NCI-H128 (cell line): Measurements from ENCODE around the gene KRT24.
"Not testable (repeated sequence)": the region's sequence is repeated elsewhere in the genome, so short reads cannot be mapped to it uniquely, and the experiment has no call there.

Experiments used
- DNase-seq: peaks from one replicate; lab custom pipeline; 2025; ENCODE audit not compliant: unreplicated experiment; lab: John Stamatoyannopoulos, UW

The KRT24 gene

DNA sequence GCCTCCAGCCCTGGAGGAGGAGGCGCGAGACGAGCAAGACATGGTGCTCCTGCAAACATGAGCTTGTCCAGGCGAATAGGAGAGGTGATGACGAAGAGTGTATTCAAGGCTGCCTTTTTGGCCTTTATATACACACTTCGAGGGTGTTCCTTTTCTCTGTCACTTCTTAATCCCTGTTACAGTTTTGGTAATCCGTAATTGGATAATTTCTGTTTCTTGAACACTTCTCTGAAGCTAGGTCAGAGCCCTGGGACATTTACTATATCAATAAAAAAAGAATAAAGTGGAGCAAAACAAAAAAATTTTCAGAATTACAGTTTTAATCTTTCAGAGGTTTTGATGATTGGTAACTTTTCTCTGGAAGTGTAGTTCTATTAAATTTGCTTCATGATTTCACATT lies at the start of gene KRT24:
TSS of gene KRT24 (minus strand) at position 101 of the 400 bp plus-strand sequence. CDS start at position 42, 59 bp downstream.
- DNase-seq, result no peak

DNA sequence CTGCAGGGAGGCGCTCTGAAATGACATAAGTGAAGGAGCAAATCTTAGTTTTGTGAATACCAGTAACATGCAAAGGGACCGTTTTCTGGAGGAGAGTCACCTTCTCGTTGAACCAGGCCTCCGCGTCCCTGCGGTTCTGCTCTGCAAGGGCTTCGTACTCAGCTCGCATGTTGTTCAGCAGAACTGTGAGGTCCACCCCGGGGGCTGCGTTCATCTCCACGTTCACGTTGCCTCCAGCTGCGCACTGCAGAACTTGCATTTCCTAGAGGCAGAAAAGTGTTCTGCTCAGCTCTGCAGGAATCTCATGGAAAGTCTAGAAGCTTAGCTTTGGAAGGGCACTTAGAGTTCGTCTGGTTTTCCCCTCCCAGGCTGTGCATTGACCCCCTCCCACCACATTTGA lies 47.5 kb upstream of the KRT24 start:
- no peak for DNase-seq

DNA sequence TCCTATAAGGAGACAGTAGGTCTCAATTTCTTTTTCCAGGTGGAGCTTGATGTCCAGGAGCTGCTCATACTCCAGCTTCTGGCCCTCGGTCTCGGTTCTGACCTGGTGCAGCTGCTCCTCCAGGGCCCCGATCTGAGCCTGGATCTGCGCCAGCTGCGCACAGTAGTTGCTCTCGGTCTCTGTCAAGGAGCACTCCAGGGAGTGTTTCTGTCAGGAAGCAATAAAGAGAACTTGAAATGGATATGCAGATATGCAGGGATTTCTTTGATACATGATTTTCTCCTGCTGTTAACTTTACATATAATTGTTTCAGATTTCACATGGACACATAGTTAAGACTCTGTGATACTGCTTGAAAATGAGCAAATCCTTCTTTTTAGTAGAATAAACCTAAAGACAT lies 46.8 kb upstream of the KRT24 start:
- DNase-seq, result no peak

DNA sequence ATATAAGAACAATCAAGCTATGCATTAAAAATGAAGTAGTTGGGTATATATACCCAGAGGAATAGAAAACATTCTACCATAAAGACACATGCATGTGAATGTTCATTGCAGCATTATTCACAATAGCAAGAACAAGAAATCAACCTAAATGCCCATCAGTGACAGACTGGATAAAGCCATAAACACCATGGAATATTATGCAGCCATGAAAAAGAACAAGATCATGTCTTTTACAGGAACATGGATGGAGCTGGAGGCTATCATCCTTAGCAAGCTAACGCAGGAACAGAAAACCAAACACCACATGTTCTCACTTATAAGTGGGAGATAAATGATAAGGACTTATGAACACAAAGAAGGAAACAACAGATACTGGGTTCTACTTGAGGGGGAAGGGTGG lies 45.1 kb upstream of the KRT24 start:
- not testable (repeated sequence) for DNase-seq

DNA sequence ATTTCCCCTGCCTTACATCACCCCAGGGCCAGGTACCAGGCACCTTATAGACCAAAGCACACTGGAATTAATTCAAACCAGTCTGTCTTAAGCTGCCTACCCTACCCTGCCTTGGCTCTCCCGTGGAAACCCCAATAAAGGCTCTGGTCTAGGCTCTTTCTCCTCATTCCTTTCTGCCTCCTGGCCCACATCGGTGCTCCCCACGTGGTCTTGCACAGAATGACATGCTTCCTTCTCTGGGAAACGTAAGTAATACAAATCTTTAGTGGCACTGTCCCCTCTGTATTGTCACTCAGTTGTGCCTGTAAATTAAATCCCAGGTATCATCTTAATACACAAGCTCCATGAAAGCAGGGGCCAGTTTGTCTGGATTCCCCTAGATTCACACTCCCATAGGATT lies 35.0 kb upstream of the KRT24 start:
- no peak for DNase-seq

DNA sequence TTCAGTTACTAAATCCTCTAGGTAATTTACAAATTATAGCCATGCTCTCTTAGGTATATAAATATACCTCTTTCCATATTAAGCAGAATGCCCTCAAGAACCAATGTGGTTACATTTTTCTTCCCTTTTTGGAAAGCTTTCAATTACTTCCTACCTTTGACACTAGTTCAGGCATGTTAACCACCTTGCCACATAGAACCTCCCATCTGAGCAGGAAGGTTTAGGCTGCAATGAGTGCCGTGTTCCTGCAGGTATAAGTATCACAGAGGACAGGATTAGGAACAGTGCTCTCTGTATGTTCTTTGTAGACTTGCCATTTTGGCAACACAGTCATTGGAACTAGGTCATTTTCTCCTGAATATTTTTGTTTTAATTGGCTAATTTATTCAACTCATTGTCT lies 31.5 kb upstream of the KRT24 start:
- no peak for DNase-seq

- no peak for DNase-seq
These were observed 30.5 kb upstream of the KRT24 start for GRCh38 chr17:40734018-40734417.

DNA sequence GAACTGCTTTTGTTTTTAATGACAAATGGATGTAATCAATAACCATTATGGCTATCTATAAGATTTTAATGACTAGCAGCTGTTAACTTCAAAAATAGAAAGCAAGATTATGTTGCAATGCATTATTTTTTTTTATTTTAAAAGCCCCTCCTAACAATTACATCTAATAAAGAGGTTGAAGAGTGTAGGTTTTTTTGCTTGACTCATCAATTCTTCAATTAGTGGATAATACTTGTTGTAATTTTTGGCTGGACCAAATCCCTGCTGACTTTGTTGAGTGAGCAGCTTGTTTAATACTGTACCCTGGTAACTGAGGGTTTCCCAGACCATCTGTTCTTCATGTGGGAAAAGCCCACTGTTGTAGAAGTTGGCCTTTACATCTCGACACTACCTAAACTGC lies 27.4 kb upstream of the KRT24 start:
- DNase-seq, result no peak

DNA sequence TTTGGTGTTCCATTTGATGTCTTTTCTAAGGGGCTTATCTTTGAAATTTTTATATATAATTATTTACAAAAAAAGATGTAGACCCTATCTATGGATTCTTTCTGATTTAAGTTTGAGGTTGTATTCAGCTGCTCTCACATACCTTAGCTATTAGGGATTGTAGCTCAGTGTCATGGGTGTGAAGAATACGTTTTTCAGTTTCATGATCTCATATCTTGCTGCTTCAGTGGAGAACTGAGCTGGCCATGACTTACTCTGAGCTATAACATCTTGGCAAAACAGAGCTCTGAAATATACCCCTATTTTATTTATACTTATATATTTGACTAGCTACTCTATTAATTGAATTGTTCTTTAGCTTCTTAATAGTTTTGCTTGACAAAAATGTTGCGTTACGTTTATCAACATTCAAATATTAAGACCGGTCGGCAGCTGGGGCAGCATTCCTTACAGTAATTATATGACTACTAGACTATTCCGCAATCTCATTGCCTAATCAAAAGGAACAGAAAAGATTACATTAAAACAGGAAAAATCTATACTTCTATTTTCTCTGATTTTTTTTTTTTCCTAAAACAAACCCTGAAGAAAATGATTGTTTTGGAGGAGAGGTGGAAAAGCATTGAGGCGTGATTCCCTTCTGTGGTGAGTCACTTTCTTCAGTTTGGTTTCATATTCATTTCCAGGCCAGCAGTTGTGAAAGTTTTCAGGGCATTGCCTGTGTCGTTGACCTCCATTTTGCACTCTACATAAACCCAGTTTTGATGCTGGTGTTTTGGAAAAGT lies 24.1 kb upstream of the KRT24 start:
- DNase-seq, result no peak

GRCh38 chr17:40726919-40727318 lies 23.4 kb upstream of the KRT24 start:
- no peak for DNase-seq

DNA sequence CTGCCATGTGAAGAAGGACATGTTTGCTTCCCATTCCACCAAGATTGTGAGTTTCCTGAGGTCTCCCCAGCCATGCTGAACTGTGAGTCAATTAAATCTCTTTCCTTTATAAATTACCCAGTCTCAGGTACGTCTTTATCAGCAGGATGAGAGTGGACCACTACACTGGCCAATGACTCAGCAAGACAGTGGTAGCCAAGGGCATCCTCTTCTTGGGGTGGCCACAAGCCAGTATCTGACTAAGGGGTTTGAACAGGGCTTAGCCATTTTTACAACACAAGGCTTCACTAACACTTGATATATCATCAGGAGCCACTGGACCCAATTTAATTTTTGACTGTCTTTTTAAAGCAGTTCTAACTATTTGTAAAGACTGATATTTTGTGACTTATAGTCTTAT lies 21.1 kb upstream of the KRT24 start:
- no peak for DNase-seq

GRCh38 chr17:40722241-40722640 lies 18.7 kb upstream of the KRT24 start:
- no peak for DNase-seq

GRCh38 chr17:40720899-40721298 lies 17.3 kb upstream of the KRT24 start:
- DNase-seq, result no peak

DNA sequence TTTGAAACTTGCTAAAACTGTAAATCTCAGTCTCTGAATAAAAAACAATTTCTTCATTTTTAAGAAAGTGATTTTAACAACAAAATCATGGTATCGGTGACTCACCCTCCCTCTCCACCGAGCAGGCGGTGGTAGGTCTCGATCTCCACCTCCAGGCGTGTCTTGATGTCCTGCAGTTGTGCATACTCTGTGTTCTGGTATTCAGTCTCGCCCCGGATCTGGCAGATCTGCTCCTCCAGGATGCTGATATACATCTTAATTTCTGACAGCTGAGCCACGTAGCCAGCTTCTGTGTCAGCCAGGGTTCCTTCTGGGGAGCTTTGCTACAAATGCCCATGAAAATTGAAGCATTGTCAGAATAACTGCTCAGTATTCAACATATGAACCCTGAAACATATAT lies 15.4 kb upstream of the KRT24 start:
- no peak for DNase-seq

DNA sequence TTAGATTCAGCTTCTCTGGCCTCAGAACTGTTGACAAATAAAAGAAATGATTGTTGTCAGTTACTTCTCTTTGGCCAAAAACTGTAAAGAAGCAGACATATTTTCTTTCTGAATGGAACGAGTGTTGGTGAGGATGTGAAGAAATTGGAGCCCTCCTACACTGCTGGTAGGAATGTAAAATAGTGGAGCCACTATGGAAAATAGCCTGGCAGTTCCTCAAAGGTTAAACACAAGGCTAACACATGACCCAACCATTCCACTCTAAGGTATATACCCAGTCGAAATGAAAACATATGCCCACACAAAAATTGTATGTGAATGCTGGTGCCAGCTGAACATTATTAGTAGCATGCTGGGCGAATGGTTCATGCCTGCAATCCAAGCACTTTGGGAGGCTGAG lies 14.2 kb upstream of the KRT24 start:
- DNase-seq, result no peak

DNA sequence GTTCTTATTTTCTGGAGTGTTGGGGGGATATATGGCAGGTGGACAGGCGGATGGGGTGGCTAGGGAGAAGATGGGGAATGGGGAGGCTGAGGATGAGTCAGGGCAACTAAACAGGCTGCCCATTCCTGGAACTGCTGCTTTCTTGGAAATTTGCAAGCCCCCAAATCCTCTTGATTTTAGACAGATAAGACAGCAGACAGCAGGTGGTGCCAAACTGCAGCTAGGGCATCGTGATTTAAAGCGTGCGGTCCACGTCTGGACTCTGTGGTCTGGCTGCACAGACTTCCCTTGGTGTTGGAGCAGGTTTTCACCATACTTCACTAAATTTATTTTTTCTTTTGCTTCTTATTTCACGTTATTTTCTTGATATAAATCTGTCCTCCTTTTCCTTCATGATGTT lies 10.9 kb upstream of the KRT24 start:
- DNase-seq, result no peak

DNA sequence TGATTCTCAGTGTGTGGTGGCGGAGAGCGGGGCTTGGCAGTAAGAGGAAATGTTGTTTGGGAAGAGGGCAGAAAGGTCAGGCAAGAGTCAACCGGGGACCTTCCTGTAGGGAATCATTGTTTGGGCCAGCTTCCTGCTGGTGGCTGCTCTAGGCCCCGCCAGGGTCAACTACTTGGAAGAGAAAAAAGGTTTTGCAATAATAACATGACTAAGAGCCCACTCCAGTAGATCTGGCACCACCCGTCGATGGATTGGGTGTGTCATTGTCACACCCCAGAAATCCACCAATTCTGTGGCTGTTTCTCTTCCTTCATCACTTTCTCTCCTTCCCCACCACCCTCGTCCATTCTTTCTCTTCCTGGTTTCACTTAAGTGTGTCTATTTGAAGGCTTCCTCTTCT lies 4.2 kb upstream of the KRT24 start:
- no peak for DNase-seq

DNA sequence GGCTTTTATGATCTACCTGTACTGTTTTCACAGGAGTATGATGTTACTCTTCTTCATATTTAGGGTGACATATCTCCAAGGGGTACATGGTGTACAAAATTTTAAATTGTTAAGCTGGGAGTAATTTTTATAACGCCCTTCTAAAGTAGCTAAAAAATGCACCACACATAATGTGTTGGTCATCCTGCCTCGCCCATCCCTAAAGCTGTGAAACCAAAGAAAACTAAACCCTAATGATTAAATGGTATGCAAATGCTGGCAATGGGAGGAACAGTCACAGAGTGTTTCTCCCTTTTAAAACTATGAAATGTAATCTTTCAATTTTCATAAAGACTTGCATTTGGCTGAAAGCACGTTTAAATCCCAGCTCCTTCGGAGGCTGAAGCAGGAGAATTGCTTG lies 2.0 kb upstream of the KRT24 start:
- DNase-seq, result no peak

DNA sequence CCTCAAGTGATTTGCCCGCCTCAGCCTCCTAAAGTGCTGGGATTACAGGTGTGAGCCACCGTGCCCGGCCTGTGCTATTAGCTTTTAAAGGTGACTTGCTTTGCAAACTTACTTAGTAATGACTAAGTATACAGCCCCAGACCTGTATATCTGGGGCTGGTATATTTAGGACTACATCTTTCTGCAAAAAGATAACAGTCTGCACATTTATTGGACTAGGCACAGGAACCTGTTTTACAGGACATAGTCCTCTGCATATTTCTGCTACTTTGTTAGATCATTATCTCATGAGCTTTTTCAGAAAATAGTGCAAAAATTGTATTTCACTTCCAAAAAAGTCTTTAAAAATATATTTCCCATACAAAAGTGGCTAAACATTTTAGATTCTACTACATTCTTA lies 1.3 kb downstream of the KRT24 start:
- DNase-seq, result no peak

DNA sequence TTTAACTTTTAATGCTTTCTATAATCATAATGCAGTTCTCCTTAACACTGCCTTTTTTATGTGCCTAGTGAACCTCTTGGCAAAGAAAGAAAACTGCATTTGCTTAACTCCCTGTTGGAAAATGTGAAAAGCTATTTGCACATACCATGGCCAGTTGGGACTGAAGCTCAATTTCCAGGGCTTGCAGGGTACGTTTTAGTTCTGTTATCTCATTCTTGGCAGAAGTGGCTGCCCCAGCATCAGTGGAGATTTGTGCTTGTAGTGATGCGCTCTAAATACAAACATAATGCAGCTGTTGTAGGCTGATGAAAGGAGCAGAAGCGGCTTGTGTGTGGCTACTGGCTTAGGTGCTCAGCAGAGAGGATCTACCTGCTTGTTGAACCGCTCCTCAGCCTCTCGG lies 3.7 kb downstream of the KRT24 start:
- DNase-seq, result no peak

GRCh38 chr17:40699371-40699770 lies 4.2 kb downstream of the KRT24 start:
- no peak for DNase-seq

DNA sequence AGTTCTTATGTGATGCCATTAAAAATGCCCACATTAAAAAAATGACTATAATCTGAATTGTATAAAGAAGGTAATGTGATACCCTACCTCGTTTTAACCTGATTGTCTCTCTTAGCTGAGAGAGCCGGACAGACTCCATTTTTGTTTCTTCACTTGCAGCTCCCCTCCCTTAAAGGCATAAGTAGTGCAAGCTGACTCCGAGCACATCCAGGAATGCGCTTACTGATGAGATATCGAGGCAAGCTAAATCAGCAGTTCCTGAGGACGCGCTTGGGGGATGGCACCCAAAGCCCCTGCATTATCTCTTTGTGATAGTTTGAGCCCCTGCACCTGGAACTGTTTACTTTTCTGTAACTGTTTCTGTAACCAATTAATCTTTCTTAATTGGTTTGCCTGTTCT lies 6.3 kb downstream of the KRT24 start:
- DNase-seq, result no peak

- no peak for DNase-seq
These were observed 6.9 kb downstream of the KRT24 start for GRCh38 chr17:40696651-40697072.
